ENCODE measurements around the gene SH3BGRL3. TPM values are rescaled to one million over a fixed set of nuclear protein-coding genes. Genes with fewer than 3 reads are reported as not detected.
A peak's percentile ranks its signal among the peaks of the same experiment; 100 is the strongest.
"Not testable (repeated sequence)": the region's sequence is repeated elsewhere in the genome, so short reads cannot be mapped to it uniquely, and the experiment has no call there.

Gene SH3BGRL3
- total RNA-seq, 1 donor from 2014 or later: 204 TPM

DNA sequence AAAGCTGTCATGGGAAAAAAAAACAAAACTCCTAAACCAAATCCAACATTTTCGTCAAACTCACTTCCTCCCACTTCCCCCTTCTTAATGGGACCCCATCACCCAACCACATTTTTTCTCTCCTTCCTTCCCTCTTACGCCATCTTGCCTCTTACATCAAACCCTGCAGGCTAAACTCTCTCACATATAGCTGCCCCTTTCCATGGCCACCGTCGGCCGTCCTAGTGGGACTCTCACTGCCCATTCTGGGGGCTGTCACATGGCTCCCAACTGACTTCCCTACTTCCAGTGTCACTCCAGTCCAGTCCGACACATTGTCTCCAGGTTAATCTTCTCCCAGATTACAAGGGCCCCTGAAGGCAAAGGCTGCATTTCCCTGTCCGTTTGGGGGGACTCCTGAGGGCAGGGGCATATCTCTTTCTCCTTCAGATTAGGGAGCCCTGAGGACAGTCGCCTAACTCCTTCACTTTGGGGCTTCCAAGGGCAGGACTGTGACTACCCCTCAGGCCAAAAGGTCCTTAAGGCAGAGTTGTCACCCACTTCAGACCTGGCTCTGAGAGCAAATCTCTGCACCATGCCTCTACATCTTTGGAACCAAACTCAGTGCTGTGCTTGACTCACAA, 25.9 kb downstream of the SH3BGRL3 start:
- TF ChIP-seq, protein P1, sequence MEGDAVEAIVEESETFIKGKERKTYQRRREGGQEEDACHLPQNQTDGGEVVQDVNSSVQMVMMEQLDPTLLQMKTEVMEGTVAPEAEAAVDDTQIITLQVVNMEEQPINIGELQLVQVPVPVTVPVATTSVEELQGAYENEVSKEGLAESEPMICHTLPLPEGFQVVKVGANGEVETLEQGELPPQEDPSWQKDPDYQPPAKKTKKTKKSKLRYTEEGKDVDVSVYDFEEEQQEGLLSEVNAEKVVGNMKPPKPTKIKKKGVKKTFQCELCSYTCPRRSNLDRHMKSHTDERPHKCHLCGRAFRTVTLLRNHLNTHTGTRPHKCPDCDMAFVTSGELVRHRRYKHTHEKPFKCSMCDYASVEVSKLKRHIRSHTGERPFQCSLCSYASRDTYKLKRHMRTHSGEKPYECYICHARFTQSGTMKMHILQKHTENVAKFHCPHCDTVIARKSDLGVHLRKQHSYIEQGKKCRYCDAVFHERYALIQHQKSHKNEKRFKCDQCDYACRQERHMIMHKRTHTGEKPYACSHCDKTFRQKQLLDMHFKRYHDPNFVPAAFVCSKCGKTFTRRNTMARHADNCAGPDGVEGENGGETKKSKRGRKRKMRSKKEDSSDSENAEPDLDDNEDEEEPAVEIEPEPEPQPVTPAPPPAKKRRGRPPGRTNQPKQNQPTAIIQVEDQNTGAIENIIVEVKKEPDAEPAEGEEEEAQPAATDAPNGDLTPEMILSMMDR (IDR thresholded peaks at IDR 0.05): no peak
- intact Hi-C loops (cut with DNase I): no loop called here

DNA sequence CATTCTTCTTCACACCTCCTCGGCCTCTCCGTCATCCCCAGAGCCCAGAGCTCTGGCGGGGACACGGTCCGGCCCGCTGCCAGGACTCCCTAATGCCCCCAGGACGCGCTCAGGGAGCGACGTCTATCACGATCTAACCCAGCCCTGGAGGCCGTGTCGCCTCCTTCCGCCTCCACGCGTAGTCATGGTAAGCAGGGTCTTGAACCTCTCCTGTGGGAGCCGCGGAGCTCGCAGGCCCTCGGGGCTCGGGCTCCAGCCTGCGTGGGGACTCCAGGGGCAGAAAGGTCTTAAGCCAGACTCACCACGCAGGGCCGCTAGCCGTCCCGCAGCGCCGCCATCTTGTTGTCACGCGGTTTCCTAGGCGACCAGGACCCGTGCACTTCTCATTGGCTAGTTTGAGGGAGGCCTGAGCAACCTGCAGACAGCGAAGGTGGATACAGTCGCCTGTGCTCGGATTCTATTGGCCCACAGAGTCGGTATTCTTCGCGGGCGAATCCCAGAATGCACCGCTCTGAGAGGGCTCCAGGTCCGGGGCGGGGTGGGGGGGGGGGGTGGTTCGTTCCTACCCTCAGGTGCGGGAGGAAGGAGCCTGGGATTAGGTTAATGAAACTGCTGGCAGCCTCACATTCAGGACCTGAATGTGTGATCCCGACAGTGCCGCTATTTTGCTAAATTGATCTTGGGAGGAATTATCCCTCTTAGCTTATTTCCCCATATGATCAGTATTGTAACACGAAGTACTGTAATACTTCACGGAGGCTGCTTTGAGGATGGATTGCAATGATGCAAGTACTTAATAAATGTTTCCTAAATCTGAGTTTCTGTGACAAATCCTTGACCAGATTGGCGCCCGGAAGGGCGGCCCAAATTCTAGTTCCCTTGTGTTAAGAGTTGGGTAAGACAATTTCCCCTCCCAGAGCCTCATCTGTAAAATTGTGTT, 26.7 kb downstream of the SH3BGRL3 start, which contains the start of gene UBXN11:
Gene UBXN11, minus strand, starts transcription at position 347 of the 940 bp plus-strand sequence. CDS start 3,753 bp downstream, outside the sequence.
- peak within 1 kb of the TSS; percentile 80 for H3K4me3 ChIP-seq
- peak within 1 kb of the TSS; percentile 80 for H3K27ac ChIP-seq
- H3K36me3 ChIP-seq: no peaks in the 10 kb centered on the region
- DNase-seq (peak; percentile 96), ATAC-seq (peak; percentile 98 to 99)
- H3K27me3 ChIP-seq (ENCODE audit: low read depth): no peaks in the 10 kb centered on the region
- no peaks in the 10 kb centered on the region for H3K9me3 ChIP-seq
- intact Hi-C loops (cut with DNase I): no loop called here
- H3K4me1 ChIP-seq: peaks cover 26% of the 10 kb centered on the region
- TF ChIP-seq, protein P1 (IDR thresholded peaks at IDR 0.05): no peak

More for the DNA sequence above, 25.9 kb downstream of the SH3BGRL3 start:
- Histone ChIP-seq H3K27ac (peak overlapping the region; percentile 80), H3K27me3 (ENCODE audit: low read depth) (no peaks in the 10 kb centered on the region), H3K36me3 (no peaks in the 10 kb centered on the region), H3K4me3 (peak overlapping the region; percentile 80), H3K4me1 (peaks cover 26% of the 10 kb centered on the region), H3K9me3 (no peaks in the 10 kb centered on the region)
- no peak for DNase-seq
- peak; percentile 1 to 6 for ATAC-seq

DNA sequence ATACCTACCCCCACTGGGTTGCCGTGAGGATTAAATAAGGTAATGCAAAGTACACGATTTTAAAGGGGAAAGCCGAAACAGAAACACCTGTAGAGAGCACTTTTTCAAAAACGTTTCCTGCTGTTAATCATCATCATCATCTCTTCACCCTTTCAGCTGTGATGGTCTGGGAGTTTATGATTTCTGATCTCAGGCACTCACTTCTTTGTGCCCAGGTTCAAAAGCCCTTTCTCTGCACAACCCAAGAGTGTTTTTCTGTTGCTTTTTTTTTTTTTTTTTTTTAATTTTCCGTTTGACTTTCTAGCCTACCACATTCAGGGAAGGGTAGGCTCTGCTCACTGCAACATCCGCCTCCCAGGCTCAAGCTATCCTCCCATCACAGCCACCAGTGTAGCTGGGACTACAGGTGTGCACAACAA, 27.5 kb downstream of the SH3BGRL3 start:
- peaks cover 26% of the 10 kb centered on the region for H3K4me1 ChIP-seq
- DNase-seq: no peak
- H3K9me3 ChIP-seq: no peaks in the 10 kb centered on the region
- H3K4me3 ChIP-seq: no peak overlapping the region
- TF ChIP-seq, protein P1 (IDR thresholded peaks at IDR 0.05): no peak
- H3K27ac ChIP-seq: no peak overlapping the region
- intact Hi-C loops (cut with DNase I): no loop called here
- no peaks in the 10 kb centered on the region for H3K36me3 ChIP-seq
- no peaks in the 10 kb centered on the region for H3K27me3 ChIP-seq (ENCODE audit: low read depth)
- ATAC-seq: no peak

DNA sequence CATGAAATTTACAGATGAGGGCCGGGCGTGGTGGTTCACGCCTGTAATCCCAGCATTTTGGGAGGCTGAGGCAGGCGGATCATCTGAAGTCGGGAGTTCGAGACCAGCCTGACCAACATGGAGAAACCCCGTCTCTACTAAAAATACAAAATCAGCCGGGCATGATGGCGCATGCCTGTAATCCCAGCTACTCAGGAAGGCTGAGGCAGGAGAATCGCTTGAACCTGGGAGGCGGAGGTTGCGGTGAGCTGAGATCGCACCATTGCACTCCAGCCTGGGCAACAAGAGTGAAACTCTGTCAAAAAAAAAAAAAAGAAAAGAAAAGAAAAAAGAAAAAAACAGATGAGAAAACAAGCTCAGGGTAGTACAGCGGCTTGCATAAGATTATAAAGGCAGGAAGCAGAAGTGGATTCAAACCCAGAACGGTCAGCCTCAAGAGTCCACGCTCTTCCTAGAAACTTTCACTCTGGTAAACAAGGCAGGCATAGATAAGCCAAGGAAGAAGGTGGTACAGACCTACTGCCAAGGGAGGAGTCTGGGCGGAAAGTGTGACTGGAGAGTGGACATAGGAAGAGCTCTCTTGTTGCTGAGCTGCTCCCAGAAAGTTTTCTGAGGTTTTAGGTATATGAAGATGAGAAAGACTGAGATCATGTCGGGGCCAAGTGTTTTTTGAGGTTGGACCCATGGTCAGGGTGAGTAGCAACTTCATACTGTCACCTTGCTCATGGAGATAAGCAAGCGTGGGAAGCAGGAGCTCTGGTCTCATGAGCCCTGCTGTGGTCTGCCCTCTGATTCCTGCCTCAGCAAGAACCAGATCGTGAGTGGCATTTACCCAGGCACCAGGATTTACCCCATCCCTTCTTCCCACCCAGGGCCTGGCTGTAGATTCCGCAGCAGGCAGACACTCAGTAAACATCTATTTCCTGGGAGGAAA, 28.3 kb downstream of the SH3BGRL3 start:
- H3K27me3 ChIP-seq (ENCODE audit: low read depth); intact Hi-C loops (cut with DNase I); ATAC-seq; H3K36me3 ChIP-seq; H3K9me3 ChIP-seq; DNase-seq; H3K4me3 ChIP-seq: not testable (repeated sequence)
- peak overlapping the region; percentile 65 for H3K27ac ChIP-seq
- H3K4me1 ChIP-seq: peaks cover 26% of the 10 kb centered on the region

DNA sequence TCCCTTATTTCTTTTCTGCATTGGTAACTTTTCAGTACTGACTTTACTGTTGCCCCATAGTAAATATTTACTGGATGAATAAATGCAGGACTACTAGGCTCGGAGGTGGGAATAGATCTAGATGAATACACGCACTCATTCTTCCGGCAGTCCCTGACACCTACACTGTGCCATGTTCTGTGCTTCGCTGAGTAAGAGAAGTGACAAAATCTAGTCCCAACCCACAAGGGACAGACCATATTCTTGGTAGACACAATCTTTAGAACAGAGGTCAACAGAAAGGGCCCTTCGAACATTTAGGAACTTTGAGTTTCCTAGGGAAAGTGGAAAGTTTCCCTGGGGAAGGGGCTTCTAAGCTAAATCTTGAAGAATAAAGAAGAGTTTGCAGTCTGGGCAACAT, 34.6 kb downstream of the SH3BGRL3 start:
- Histone ChIP-seq H3K36me3 (no peaks in the 10 kb centered on the region), H3K9me3 (no peaks in the 10 kb centered on the region), H3K27ac (peak overlapping the region; percentile 36), H3K4me1 (peaks cover 29% of the 10 kb centered on the region), H3K4me3 (no peak overlapping the region), H3K27me3 (ENCODE audit: low read depth) (no peaks in the 10 kb centered on the region)
- ATAC-seq: peak in 1 of 2 donors; percentile 28
- intact Hi-C loops (cut with DNase I): no loop called here
- TF ChIP-seq, protein P1 (IDR thresholded peaks at IDR 0.05): no peak
- no peak for DNase-seq
